ENCODE measurements around the gene KIF27.

DNA sequence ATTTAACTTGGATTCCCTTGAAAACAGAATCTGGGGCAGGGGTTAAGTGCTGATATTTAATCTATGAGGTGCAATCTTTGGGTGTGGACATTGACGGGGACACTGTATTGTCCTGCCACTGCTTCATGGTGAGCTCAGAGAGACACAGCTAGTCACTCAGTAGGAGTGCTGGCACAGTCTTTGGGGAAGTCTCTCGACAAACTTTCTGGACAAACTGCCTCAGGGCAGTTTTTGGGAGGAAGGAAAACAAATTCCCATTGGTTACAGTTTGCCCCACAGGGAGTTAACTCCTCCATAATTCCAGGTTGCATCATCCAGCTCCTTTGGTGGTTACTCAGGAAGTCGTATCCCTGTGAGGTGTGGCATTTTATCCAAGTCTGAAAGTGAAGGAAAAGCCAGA, 40.9 kb upstream of the KIF27 start:
- TF ChIP-seq, protein P1, sequence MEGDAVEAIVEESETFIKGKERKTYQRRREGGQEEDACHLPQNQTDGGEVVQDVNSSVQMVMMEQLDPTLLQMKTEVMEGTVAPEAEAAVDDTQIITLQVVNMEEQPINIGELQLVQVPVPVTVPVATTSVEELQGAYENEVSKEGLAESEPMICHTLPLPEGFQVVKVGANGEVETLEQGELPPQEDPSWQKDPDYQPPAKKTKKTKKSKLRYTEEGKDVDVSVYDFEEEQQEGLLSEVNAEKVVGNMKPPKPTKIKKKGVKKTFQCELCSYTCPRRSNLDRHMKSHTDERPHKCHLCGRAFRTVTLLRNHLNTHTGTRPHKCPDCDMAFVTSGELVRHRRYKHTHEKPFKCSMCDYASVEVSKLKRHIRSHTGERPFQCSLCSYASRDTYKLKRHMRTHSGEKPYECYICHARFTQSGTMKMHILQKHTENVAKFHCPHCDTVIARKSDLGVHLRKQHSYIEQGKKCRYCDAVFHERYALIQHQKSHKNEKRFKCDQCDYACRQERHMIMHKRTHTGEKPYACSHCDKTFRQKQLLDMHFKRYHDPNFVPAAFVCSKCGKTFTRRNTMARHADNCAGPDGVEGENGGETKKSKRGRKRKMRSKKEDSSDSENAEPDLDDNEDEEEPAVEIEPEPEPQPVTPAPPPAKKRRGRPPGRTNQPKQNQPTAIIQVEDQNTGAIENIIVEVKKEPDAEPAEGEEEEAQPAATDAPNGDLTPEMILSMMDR (conservative IDR thresholded peaks at IDR 0.05 in 1 of 2, IDR thresholded peaks at IDR 0.05 in 1 of 2; ENCODE audit: low read depth in 1 of 2, low read length in 2 of 2) = no peak
- TF ChIP-seq EZH2 (IDR thresholded peaks at IDR 0.05; ENCODE audit: low read length, missing control alignments) = no peak
